Measurements from ENCODE around the gene CDCP2.

CDCP2 gene

DNA sequence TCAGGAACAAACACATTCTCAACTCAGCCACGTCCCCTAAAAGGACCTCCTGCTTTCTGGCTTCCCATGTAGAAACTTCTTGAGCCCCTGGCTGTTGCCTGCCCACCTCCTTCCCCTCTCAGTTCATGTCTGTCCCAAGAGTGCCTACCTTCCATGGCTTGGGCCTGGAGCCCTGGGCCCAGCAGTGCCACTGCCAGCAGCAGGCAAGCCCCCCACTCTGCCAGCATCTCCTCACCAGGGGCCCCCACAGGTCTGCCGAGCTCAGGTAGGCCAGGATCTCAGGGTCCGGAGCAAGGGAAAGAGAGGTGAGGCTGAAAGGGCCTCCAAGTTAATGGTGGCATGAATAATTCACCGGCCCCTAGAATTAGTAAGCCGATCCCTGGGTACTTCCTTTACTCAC, at the start of gene CDCP2:
Gene CDCP2, minus strand, starts transcription at position 305 of the 400 bp plus-strand sequence. Its CDS starts 78 bp downstream, at position 227.
- DNase-seq: no peak

DNA sequence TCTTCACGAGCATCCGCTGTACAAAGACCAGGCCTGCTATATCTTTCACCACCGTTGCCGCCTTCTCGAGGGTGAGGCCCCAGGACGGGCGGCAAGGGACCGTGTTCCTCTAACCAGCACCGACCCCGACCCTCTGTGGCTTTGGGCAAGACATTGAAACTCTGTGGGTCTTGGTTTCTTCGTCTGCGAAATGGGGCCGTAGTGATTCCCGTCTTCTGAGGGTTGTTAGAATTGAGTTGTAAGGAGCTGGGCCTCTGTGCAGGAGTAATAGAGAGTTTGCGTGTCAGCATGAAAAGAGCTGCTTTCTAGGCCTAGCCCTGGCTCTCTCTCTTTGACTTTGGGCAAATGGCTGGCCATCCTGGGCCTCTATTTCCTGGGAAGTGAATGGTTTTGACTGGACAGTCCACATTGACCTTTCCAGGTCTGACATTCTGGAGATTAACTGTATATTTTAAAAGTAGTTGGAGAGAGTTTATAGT, 47.8 kb upstream of the CDCP2 start:
- DNase-seq: no peak

DNA sequence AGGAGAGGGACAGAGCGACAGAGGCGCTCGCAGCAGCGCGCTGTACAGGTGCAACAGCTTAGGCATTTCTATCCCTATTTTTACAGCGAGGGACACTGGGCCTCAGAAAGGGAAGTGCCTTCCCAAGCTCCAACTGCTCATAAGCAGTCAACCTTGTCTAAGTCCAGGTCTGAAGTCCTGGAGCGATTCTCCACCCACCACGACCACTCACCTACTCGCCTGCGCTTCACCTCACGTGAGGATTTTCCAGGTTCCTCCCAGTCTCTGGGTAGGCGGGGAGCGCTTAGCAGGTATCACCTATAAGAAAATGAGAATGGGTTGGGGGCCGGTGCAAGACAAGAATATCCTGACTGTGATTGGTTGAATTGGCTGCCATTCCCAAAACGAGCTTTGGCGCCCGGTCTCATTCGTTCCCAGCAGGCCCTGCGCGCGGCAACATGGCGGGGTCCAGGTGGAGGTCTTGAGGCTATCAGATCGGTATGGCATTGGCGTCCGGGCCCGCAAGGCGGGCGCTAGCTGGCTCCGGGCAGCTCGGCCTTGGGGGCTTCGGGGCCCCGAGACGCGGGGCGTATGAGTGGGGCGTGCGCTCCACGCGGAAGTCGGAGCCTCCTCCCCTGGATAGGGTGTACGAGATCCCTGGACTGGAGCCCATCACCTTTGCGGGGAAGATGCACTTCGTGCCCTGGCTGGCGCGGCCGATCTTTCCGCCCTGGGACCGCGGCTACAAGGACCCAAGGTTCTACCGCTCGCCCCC, 47.1 kb upstream of the CDCP2 start, which contains the start of the genes CYB5RL and MRPL37:
Gene CYB5RL, minus strand, starts transcription at position 266 of the 754 bp plus-strand sequence. CDS start 4,414 bp downstream, outside the sequence.
Gene MRPL37, plus strand, starts transcription at position 403 of the 754 bp plus-strand sequence. Its CDS starts 77 bp downstream, at position 480.
- peak; percentile 87 to 88 for DNase-seq

DNA sequence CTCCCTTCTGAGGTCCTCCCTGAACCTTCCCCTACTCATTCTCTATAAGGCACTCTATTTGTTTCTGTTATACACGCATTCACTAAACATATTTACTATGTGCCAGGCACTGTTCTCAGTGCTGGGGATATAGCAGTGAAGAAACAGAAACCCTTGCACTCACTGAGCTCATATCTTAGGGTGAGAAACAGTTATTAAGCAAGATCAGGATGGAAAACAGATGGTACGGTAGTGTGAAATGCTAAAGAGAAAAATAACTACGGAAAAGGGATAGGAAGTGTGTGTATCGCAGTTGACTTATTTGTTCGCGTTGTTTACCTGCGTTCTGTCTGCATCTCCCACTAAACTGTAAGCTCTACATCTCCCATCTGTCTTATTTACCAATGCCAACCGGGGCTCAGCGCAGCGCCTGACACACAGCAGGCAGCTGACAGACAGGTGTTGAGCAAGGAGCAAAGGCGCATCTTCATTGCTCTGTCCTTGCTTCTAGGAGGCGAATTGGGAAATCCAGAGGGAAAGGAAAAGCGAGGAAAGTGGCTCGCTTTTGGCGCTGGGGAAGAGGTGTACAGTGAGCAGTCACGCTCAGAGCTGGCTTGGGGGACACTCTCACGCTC, 46.5 kb upstream of the CDCP2 start:
- DNase-seq: no peak

DNA sequence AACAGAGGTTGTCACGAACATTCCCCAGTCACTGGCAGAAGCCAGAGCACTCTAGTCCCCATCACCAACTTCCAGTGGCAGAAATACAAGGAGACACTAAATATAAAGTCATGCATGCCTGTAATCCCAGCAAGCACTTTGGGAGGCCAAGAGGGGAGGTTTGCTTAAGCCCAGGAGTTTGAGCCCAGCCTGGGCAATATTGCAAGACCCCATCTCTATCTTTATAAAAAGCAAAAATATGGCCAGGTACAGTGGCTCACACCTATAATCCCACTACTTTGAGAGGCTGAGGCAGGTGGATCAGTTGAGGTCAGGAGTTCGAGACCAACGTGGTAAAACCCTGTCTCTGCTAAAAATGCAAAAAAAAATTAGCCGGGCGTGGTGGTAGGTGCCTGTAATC, 40.7 kb upstream of the CDCP2 start:
- no peak for DNase-seq

DNA sequence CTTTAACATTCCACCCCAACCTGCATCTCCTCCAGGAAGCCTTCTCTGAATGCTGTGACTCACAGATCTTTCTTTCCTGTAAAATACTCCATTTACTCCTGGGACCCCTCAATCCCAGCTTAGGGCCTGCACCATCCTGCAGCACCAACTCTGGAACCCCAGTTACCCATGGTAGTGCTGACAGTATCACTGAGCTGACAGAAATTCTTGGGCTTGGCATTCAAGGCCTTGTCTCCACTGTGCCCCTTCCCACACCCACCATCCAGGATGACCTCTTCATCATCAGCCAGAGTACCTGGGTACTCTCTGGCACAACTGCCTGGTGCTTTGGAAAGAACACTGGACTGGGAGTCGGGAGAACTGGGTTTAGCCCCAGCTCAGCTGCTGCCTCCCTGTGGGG, 38.7 kb upstream of the CDCP2 start:
- DNase-seq: no peak

DNA sequence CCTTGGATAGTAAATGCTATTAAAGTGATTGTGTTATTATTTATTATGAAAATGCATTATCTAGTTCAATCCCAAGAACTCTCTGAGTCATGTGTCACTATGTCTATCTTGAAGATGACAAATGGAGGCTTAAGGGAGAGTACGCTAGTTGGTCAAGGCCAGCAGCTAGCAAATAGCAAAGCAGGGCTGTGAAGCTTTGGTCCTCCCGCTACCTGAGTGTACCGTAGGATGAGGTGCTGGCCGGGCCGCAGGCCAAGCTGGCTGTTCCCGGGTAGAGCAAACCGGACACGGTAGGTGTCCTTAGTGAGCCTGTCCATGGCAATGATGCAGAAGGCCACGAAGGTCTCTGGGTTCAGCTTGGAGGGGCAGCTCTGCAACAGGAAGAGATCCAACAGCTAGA, 37.7 kb upstream of the CDCP2 start:
- no peak for DNase-seq

DNA sequence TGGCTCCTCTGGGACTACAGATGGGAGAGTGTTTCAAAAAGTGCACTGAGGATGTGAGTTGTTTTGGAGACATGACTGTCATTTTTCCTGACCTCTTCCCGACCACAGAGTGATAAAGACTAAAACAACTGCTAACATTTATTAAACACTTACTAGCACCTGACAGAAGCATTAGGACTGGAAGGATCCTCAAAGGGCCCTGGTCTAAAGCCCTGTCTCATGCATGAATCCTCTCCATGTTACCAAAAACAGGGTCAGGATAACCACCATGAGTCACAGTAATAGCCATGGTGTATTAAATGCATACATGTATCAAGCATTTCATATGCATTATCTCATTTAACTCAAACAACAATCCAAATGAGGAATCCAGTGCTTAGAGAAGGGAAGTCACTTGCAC, 35.5 kb upstream of the CDCP2 start:
- no peak for DNase-seq

DNA sequence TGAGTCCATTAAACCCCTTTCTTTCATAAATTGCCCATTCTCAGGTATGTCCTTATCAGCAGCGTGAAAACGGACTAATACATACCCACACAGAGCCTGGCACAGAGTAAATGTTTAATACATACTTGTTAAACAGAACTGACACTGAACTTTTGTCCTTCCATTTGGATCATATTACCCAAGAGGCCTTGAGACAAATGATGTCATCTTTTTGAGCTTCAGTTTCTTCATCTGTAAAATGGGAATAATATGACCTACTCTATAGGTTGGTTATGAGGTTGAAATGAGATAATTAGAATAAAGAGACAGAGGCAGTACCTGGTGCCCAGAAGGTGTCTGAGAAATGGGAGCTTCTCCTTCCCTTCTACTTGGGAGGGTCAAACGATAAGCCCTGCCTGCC, 33.3 kb upstream of the CDCP2 start:
- no peak for DNase-seq

DNA sequence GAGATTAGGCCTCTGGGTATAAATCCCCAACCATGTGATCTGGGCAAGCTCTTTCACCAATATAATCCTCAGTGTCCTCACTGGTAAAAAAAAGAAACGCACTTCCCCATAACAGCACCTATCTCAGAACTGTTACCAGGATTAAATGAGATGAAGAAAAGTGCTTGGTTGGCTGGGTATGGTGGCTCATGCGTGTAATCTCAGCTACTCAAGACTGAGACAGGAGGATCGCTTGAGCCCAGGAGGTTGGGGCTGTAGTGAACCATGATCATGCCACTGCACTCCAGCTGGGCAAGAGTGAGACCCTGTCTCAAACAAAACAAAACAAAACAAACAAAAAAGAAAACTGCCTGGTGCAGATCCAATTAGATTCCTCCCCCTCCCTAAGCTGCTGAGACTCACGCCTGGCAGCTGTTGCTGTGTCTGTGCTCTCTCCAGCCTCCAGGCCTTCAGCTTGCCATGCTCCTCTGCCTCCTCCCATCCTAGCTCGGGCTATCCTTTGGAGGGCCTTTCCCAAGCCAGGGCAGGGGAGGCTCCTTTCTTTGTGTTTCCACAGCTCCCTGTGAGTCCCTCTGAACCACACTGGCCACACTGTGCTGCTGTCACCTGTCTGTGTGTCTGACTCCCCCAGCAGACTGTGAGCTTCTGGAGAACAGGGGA, 28.0 kb upstream of the CDCP2 start:
- DNase-seq: no peak

DNA sequence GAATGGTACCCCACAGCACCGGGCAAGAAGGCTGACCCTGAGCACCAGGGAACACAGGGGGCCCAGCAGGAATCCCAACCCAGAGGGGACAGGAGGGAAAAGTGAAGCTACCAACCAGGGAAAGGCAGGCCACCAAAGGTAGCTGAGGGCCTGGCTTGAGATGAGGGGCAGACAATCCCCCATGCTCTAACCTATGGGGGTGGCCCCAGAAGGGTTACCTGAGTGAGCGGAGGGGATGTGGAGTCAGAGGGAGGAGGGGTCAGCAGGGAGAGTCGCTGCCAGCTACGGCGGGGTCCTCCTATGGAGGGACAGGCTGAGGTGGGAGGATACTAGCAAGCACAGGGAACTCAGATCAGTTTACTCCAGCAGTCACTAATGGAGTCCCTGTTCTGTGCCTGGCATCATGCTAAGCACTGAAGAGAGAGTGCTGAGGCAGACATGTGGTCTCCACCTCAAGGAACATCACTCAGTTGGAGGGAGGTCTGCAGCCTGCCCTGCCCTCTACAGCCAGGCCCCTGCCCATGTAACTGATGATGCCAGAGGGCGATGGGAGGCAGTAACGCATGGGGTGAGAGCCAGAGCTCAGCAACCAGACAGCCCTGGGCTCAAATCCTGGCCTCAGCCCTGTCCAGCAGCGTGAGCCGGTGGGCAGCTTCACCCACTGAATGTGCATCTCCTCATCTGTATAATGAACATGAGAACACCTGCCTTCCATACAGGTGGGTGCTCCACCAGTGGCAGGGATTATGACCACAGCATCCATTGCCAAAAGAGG, 25.7 kb upstream of the CDCP2 start:
- no peak for DNase-seq

DNA sequence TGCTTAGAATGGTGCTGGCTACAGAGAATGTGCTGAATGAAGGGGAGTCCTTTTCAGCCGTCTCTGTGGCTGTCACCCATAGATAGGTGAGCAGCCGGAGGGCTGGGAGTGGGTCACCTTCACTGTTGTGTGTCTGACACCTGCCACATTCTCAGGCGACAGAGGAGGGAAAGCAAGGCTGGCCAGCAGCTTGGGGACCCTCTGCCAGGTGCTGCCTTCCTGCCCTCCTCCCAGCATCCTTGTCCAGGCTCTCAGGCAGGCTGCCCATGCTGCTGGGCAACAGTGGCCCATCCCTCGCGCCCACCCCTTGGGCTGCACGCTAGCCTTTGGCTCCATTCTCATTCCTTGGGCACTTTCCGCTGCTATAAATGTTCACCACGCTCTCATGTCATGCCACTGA, 24.9 kb upstream of the CDCP2 start:
- DNase-seq: no peak

DNA sequence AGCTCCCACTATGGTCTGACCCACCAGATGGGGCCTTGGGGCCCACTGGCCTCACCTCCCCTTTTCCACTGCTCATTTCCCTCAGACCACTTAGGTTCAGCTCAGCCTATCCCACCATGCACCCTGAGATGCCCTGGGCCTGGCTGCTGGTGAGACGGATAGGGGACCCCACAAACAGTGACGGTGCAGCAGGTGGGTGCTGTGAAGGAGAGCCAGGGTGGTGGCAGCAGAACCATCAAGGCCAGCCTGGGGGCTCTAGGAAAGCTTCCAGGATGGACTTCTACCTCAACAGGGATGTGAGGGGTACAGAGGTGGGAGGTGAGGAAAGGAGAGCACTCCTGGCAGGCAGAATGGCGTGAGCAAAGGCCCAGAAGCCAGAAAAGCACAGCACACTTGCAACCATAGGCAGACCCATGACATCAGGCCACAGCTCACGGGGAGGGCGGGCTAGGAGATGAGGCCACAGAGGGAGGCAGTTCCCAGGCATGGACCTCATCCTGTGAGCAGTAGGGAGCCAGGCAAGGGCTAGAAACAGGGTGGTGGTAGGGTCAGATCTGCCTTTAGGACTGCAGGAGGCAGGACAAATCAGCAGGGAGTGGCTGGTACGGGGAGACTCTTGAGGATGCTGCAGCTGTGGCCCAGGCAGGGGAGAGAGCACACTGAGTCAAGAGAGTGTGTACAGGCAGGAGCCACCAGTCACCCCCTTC, 24.0 kb upstream of the CDCP2 start:
- no peak for DNase-seq

DNA sequence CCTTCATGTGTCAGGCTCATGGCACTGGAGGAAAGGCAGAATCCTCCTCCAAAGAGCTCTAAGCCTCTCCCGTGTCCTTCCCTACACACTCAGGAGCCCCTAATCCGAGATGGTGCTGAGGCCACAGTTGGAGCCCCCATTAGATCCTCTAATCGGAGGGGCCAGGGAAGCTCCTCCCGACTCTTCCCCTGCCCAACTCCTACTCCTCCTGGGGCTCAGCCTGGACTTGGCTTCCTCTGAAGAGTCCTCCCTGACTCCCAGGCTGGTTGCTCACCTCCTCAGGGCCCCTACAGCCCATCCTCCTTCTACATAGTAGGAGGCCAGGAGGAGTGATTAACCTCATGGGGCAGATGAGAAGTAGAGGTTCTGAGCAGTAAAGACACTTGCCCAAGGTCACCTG, 21.3 kb upstream of the CDCP2 start:
- no peak for DNase-seq

DNA sequence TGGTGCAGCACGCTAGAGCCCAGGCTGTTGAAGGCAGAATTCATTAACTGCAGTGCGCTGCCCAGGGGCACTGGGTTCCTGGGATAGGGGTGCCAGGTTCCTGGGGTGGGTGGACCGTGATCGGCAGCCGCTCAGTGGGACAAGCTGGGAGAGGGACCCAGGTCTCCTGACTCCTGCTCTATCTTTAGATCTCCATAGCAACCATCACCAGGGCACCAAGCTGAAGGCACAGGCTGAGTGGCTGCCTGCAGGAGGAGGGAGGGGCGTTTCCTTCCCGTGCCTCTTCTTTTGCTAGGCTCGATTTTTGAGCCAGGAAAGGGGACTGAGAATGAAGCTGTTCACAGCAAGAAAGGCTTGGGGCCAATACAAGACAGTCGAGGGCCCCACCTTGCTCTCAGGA, 20.9 kb upstream of the CDCP2 start:
- peak; percentile 18 to 23 for DNase-seq

DNA sequence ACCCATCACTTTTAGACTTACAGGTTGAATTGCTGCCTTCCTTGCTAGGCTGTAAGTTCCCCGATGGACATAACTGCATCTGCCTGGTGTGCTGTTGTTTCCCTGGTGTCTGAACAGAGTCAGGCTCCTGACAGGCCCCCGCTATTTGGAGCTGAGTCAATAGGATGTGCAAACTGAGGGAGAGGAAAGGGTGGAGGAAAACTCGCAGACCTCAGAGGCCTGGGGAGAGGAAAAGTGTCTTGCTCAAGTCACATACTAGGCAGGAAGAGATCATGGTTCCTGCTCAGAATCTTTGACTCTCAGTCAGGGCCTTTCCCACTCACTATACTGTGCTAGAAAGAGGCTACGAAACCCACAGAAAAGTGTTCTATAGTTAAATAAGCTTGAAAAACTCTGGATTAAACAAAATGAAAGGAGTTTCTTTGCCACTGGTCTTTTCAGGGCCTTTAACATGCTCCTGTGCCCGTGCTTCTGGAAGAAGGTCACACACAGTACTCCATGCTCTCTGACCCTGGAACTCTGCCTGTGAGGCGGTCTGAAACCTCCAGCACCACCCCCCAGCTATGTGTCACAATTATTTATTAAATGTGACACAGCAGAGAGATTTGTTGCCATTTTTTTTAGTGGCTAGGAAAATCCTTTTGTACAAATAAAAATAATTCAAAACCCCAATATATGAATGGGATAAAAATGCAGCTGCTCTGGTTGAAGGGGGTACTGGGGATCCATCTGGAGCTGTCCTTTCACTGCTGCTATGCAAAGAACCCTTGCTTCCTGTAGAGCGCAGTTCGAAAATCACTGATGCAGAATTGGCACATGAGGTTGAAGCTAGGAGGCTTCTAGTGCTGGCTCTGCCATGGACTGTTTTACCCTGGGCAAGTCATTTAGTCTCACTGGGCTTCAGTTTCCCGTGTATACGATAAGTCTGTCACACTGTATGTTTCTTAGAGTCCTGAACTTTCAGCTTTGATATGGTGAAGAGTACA, 20.1 kb upstream of the CDCP2 start:
- DNase-seq: no peak

DNA sequence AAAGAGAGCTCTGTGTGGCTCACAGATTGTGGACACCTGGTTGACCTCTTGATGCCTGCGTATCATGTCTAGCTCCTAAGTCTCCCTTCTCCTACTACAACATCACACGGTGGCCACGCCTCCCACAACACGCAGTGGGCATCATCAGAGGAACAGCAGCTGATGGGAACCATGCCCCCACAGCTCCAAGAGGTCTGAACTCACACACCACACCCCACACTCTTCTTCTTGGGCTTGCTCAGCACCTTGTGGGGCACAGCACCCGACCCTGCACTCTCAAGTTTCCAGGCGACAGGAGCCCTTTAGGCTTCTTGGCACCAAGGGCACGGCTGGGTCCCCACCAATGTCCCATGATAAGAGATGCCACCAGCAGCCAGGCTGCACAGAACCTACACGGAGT, 18.8 kb upstream of the CDCP2 start:
- no peak for DNase-seq

DNA sequence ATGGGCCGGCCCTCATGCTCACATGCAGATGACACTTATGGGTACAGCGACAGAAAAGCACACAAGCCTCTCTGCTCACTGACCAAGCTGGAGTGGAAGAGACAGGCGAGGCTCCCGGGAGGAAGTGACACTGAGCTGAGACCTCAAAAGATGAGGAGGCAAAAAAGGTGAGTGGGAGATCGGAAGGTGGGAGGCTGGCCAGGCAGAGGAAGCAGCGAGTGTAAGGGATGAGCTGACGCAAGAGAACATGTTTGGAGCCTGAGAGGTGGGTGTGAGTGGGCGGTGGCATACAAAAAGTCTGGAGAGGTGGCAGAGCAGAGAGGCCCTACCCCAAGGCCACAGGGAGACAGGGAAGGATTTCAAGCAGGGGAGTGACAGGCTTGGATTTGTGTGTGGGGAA, 18.2 kb upstream of the CDCP2 start:
- DNase-seq: no peak

DNA sequence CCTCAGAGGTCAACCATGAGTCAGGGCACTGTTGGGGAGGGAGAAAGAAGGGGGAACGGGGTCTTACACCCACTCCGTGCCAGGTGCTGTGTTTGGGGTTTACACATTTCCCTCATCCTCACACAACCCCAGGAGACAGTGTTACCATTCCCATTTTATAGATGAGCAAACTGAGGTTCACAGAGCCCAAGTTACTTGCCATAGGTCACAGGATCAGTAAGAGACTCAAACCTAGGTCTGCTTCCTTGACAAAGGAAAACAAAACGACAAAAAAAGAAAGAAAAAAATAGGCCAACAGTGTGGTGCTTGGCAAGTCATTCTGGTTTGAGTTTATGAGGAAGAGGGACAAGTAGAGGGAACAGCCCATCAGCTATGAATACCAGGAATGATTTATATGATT, 16.3 kb upstream of the CDCP2 start:
- no peak for DNase-seq

DNA sequence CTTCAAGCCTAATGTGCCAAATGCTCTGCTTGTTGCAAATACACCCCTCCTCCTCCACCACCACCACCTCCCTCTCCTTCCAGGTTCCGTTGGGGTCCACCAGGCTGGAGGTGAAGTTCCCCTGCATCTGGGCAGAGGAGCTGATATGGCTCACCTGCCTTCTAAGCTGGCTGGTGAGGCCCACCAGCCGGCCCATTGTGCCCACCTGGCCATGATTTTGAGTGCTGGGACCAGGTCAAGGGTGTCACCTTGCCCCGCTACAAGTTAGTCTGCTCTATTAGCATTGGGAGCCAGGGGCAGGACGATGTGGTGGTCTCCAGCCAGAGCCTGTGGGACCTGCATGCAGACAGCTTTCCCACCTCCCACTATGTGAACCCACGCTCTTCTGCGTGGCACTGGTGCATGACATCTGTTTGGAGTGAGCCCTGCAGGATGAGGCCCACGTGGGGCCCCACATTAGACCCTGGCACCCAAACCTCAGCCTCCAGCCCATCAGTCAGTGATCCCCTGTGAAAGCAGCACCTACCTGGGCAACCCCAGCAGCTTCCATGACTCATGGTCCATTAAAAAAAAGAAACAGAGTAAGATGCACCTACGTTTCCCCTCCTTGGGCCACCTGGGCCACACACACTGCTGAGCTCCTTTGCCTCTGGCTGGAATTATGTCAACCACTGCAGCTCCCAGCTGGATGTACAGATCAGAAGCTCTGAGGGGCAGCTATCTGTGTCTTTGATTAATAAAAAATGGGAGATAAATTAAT, 15.6 kb upstream of the CDCP2 start:
- no peak for DNase-seq
